Measurements from ENCODE around the gene OR6M1.

OR6M1 gene

GRCh38 chr11:123806249-123806648, at the start of gene OR6M1:
Gene OR6M1 (minus strand): TSS chr11:123806349. CDS start chr11:123806349, 0 bp downstream.
- DNase-seq, result no peak

- no peak for DNase-seq
Measured at GRCh38 chr11:123853038-123853437, 46.9 kb upstream of the OR6M1 start.

GRCh38 chr11:123852321-123852720, 46.2 kb upstream of the OR6M1 start:
- no peak for DNase-seq

- DNase-seq, result no peak
Measured at GRCh38 chr11:123851110-123851509, 45.0 kb upstream of the OR6M1 start.

GRCh38 chr11:123841174-123841573, 35.0 kb upstream of the OR6M1 start:
- no peak for DNase-seq

GRCh38 chr11:123839131-123839530, 33.0 kb upstream of the OR6M1 start:
- no peak for DNase-seq

GRCh38 chr11:123838659-123839058, 32.5 kb upstream of the OR6M1 start:
- no peak for DNase-seq

GRCh38 chr11:123838199-123838598, 32.0 kb upstream of the OR6M1 start:
- no peak for DNase-seq

GRCh38 chr11:123833095-123833494, 26.9 kb upstream of the OR6M1 start:
- no peak for DNase-seq

- DNase-seq, result no peak
Measured at GRCh38 chr11:123829745-123830144, 23.6 kb upstream of the OR6M1 start.

GRCh38 chr11:123822599-123822998, 16.4 kb upstream of the OR6M1 start:
- DNase-seq, result no peak

- no peak for DNase-seq
Measured at GRCh38 chr11:123822032-123822431, 15.9 kb upstream of the OR6M1 start.

GRCh38 chr11:123815122-123815521, 9.0 kb upstream of the OR6M1 start:
- DNase-seq, result no peak

GRCh38 chr11:123801765-123802164, 4.4 kb downstream of the OR6M1 start:
- DNase-seq, result no peak

- no peak for DNase-seq
Measured at GRCh38 chr11:123800036-123800435, 6.1 kb downstream of the OR6M1 start.

- no peak for DNase-seq
Measured at GRCh38 chr11:123799438-123799837, 6.7 kb downstream of the OR6M1 start.

GRCh38 chr11:123798513-123799252, 7.5 kb downstream of the OR6M1 start:
- no peak for DNase-seq

GRCh38 chr11:123798079-123798478, 8.1 kb downstream of the OR6M1 start:
- DNase-seq, result no peak

- DNase-seq, result no peak
Measured at GRCh38 chr11:123797541-123797940, 8.6 kb downstream of the OR6M1 start.

GRCh38 chr11:123797114-123797513, 9.0 kb downstream of the OR6M1 start:
- peak; percentile 76 for DNase-seq

- no peak for DNase-seq
Measured at GRCh38 chr11:123796226-123796625, 9.9 kb downstream of the OR6M1 start.

GRCh38 chr11:123783536-123783935, 22.6 kb downstream of the OR6M1 start:
- no peak for DNase-seq

- no peak for DNase-seq
Measured at GRCh38 chr11:123778511-123778910, 27.6 kb downstream of the OR6M1 start.

GRCh38 chr11:123775715-123776549, 30.2 kb downstream of the OR6M1 start:
- DNase-seq, result no peak
